PC-3 (cell line): ENCODE data around the gene NDUFV1. TPM values are rescaled to one million over a fixed set of nuclear protein-coding genes. Genes with fewer than 3 reads are reported as not detected.

Experiments
- ATAC-seq: fragments of 200-7000 bp; cut with Tn5 transposase; 2 replicates; pipeline ENCODE4 v1.9.1; 2020; ENCODE audit warnings: mild to moderate bottlenecking, moderate library complexity
- BruUV-seq: library from RNA; stranded (reverse); fragments of 400-500 nt; replicated peaks from 2 replicates; lab custom pipeline; 2021; lab: Mats Ljungman, UMichigan
- CTCF ChIA-PET: fragments of 300-600 bp; sonication (Branson Sonifier 250); formaldehyde crosslinking; loops from one replicate; lab custom pipeline; 2022; ENCODE audit warnings: antibody characterized with exemption; lab: Charles Lee
- POLR2A ChIA-PET: fragments of 300-600 bp; sonication (Branson Sonifier 250); formaldehyde crosslinking; loops from one replicate; lab custom pipeline; 2022; ENCODE audit warnings: antibody characterized with exemption; ENCODE audit not compliant: unreplicated experiment; lab: Charles Lee
- DNase-seq: peaks from one replicate; pipeline ENCODE4 v3.0.0-alpha.2; 2015
- H2AFZ ChIP-seq: fragments of 300-600 bp; sonication (generic); 2 replicates; pipeline ENCODE4 v1.6.0; 2016; ENCODE audit warnings: antibody characterized with exemption, low read length
- H3F3A ChIP-seq: fragments of 300-600 bp; sonication (generic); one replicate; pipeline ENCODE4 v1.6.0; 2017; ENCODE audit warnings: antibody characterized with exemption, low read length, control low read depth, mild to moderate bottlenecking; ENCODE audit not compliant: unreplicated experiment
- H3K27ac ChIP-seq: fragments of 300-600 bp; sonication (generic); 2 replicates; pipeline ENCODE4 v1.5.1; 2016; ENCODE audit warnings: mild to moderate bottlenecking, low read length
- H3K27me3 ChIP-seq: fragments of 300-600 bp; sonication (generic); 2 replicates; pipeline ENCODE4 v1.6.1; 2016; ENCODE audit warnings: low read length, mixed read lengths
- H3K36me3 ChIP-seq: fragments of 300-600 bp; sonication (generic); 2 replicates; pipeline ENCODE4 v1.6.1; 2016; ENCODE audit warnings: low read depth, mixed run types, low read length, mixed read lengths
- H3K4me1 ChIP-seq: fragments of 300-600 bp; sonication (generic); 2 replicates; pipeline ENCODE4 v1.5.1; 2016; ENCODE audit warnings: low read length; ENCODE audit not compliant: insufficient read depth
- H3K4me2 ChIP-seq: fragments of 300-600 bp; sonication (generic); 2 replicates; pipeline ENCODE4 v1.6.0; 2016; ENCODE audit warnings: low read length
- H3K4me3 ChIP-seq: fragments of 300-600 bp; sonication (generic); 2 replicates; pipeline ENCODE4 v1.5.1; 2016; ENCODE audit warnings: mild to moderate bottlenecking, low read length, mixed read lengths
- H3K79me2 ChIP-seq: fragments of 300-600 bp; sonication (generic); 2 replicates; pipeline ENCODE4 v1.6.1; 2017; ENCODE audit warnings: low read length, mixed read lengths
- H3K9ac ChIP-seq: fragments of 300-600 bp; sonication (generic); 2 replicates; pipeline ENCODE4 v1.6.0; 2016; ENCODE audit warnings: mild to moderate bottlenecking, low read length
- H3K9me2 ChIP-seq: fragments of 300-600 bp; sonication (generic); replicated peaks from 2 replicates; pipeline ENCODE4 v1.6.1; 2016; ENCODE audit warnings: mixed run types, low read length, mixed read lengths
- H3K9me3 ChIP-seq: fragments of 300-600 bp; sonication (generic); 2 replicates; pipeline ENCODE4 v1.6.1; 2016; ENCODE audit warnings: low read length, mixed read lengths
- H4K20me1 ChIP-seq: fragments of 300-600 bp; sonication (generic); 2 replicates; pipeline ENCODE4 v1.6.1; 2016; ENCODE audit warnings: low read length, mixed read lengths
- CTCF ChIP-seq: fragments of 300-600 bp; sonication (generic); conservative IDR thresholded peaks from 2 replicates; pipeline ENCODE4 v1.5.1; 2017; ENCODE audit warnings: antibody characterized with exemption, low read depth, mild to moderate bottlenecking, low read length
- EZH2 ChIP-seq: fragments of 300-600 bp; sonication (generic); IDR thresholded peaks from one replicate; pipeline ENCODE4 v1.6.1; 2017; ENCODE audit warnings: antibody characterized with exemption, mild to moderate bottlenecking, low read length; ENCODE audit not compliant: unreplicated experiment
- EZH2phosphoT487 ChIP-seq: fragments of 300-600 bp; sonication (generic); IDR thresholded peaks from 2 replicates; pipeline ENCODE4 v1.6.1; 2018; ENCODE audit warnings: mild to moderate bottlenecking, antibody characterized with exemption, low read length, borderline replicate concordance
- intact Hi-C: fragments of 100-400 bp; cut with micrococcal nuclease; formaldehyde crosslinking; loops from 2 replicates; pipeline ENCODE4 v1.9.0; 2023
- total RNA-seq: library from RNA; depleted of rRNA; stranded (reverse); fragments of >200 nt; gene quantifications from 2 replicates; pipeline ENCODE4 v1.2.3, GENCODE V29; 2014

Gene NDUFV1
- total RNA-seq, 1 experiment from 2014 or later = 499 TPM

GRCh38 chr11:67652965-67653845 lies 46.5 kb downstream of the NDUFV1 start:
- BruUV-seq = no TSS peak
- Histone ChIP-seq H3K36me3 (no peaks in the 10 kb centered on the region; the same call in 1 of the 2 replicates), H3K4me3 (no peak overlapping the region), H4K20me1 (no peaks in the 10 kb centered on the region), H3K4me1 (peaks cover 14% of the 10 kb centered on the region), H3K9me3 (0 out of 2 replicates have a peak, but pooled peaks cover 8% of the 10 kb centered on the region), H3K79me2 (no peaks in the 10 kb centered on the region), H3K4me2 (no peak overlapping the region), H2AFZ (no peak overlapping the region), H3K27ac (no peak overlapping the region), H3K27me3 (no peaks in the 10 kb centered on the region), H3K9me2 (no peaks in the 10 kb centered on the region), H3K9ac (no peak overlapping the region), H3F3A (peaks cover 5% of the 10 kb centered on the region)
- DNase-seq (no peak), ATAC-seq (no peak)
- intact Hi-C loops = no loop called here
- TF ChIP-seq EZH2phosphoT487 = no peak
- ChIA-PET CTCF (no interaction called here), POLR2A (no interaction called here)

DNA sequence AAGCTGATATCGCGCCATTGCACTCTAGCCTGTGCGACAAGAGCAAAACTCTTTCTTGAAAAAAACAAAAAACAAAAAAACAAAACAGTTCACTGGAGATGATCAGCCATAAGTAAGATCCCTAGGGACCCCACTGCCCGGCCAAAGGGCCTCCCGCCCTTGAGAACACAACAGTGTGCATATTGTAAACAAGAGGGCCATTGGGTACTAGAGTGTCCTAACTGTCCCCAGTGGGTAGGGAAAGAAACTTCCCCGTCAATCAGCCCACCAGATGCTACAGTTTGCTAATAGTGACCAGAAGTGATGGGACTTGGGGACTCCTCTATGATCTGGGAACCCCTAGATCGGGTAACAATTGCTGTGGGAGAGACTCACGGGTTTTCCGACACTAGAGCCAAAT lies 47.5 kb downstream of the NDUFV1 start:
- H3K4me3 ChIP-seq = no peak overlapping the region
- ChIA-PET CTCF (no interaction called here), POLR2A (no interaction called here)
- H3K9me2 ChIP-seq = no peaks in the 10 kb centered on the region
- no peak overlapping the region for H3K4me2 ChIP-seq
- H4K20me1 ChIP-seq = no peaks in the 10 kb centered on the region
- no peak overlapping the region for H3K9ac ChIP-seq
- DNase-seq (no peak), ATAC-seq (no peak)
- H3F3A ChIP-seq = peaks cover 5% of the 10 kb centered on the region
- no peaks in the 10 kb centered on the region for H3K27me3 ChIP-seq
- H2AFZ ChIP-seq = no peak overlapping the region
- peaks cover 17% of the 10 kb centered on the region for H3K4me1 ChIP-seq
- H3K27ac ChIP-seq = no peak overlapping the region
- no TSS peak for BruUV-seq
- H3K9me3 ChIP-seq = 0 out of 2 replicates have a peak, but pooled peaks cover 8% of the 10 kb centered on the region
- no peaks in the 10 kb centered on the region for H3K79me2 ChIP-seq
- intact Hi-C loops = no loop called here
- TF ChIP-seq CTCF (no peak), EZH2phosphoT487 (no peak), EZH2 (no peak)
- H3K36me3 ChIP-seq = no peaks in the 10 kb centered on the region; the same call in 1 of the 2 replicates

DNA sequence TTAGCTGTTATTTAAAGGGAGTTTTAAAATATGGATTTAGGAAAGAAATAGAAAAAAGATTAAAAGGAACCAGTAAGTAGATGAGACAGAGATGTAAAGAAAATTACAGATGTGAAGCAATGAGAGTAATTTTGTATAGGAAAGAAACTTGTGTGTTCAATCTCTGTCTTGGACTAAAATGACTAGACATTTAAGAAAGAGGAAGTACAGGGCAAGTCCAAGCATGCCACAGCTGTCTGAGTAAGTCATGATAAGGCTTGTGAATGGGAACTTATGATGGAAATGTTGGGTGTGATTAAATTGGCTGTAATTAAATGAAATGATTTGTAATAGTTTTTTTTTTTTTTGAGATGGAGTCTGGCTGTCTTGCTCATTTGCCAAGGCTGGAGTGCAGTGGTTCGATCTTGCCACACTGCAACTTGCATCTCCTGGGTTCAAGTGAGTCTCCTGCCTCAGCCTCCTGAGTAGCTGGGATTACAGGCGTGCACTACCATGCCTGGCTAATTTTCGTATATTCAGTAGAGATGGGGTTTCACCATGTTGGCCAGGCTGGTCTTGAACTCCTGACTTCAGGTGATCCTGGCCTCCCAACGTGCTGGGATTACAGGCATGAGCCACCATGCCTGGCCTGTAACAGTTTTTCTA lies 49.7 kb downstream of the NDUFV1 start:
- Histone ChIP-seq H3K9me2 (no peaks in the 10 kb centered on the region), H3K4me2 (no peak overlapping the region), H3K27ac (no peak overlapping the region), H3K4me1 (peaks cover 17% of the 10 kb centered on the region), H3K4me3 (no peak overlapping the region), H3K9me3 (0 out of 2 replicates have a peak, but pooled peaks cover 8% of the 10 kb centered on the region), H4K20me1 (no peaks in the 10 kb centered on the region), H3F3A (peaks cover 5% of the 10 kb centered on the region), H3K79me2 (no peaks in the 10 kb centered on the region), H3K36me3 (no peaks in the 10 kb centered on the region; the same call in 1 of the 2 replicates), H3K27me3 (no peaks in the 10 kb centered on the region), H2AFZ (no peak overlapping the region), H3K9ac (no peak overlapping the region)
- POLR2A ChIA-PET = no interaction called here
- DNase-seq (no peak), ATAC-seq (no peak)
- CTCF ChIA-PET = interaction anchor here (1.0 kb wide), 1 partner anchor 42 kb away, joined by 3 read pairs; no protein-coding TSS in a partner anchor
- TF ChIP-seq EZH2phosphoT487 = no peak
- TF ChIP-seq CTCF = no peak
- TF ChIP-seq EZH2 = no peak
- intact Hi-C loops = loop anchor here (5.0 kb wide), 1 partner anchor 84 kb away; no protein-coding TSS in a partner anchor
- BruUV-seq = no TSS peak
